ENCODE data around the gene ST6GALNAC3.
A peak's percentile ranks its signal among the peaks of the same experiment; 100 is the strongest.
"Not testable (repeated sequence)": the region's sequence is repeated elsewhere in the genome, so short reads cannot be mapped to it uniquely, and the experiment has no call there.

The ST6GALNAC3 gene

GRCh38 chr1:76239470-76239918, 164.9 kb downstream of the ST6GALNAC3 start:
- H3F3A ChIP-seq (ENCODE audit: low read depth): no peaks in the 10 kb centered on the region
- no peak overlapping the region for H3K9ac ChIP-seq (ENCODE audit: low read depth, low read length, poor library complexity, severe bottlenecking)
- no peaks in the 10 kb centered on the region for H3K9me2 ChIP-seq (replicated peaks; ENCODE audit: low read depth, low read length)
- TF ChIP-seq CTCF (conservative IDR thresholded peaks at IDR 0.05; ENCODE audit: low read length) (no peak), EZH2phosphoT487 (IDR thresholded peaks at IDR 0.05; ENCODE audit: borderline replicate concordance) (no peak)
- no peak overlapping the region for H3K4me2 ChIP-seq (ENCODE audit: low read depth, low read length, poor library complexity, severe bottlenecking)
- no peaks in the 10 kb centered on the region for H3K4me1 ChIP-seq (ENCODE audit: insufficient read depth, low read length, poor library complexity, severe bottlenecking)
- H3K27me3 ChIP-seq (ENCODE audit: insufficient read depth, low read length, poor library complexity, severe bottlenecking): no peaks in the 10 kb centered on the region
- no peak overlapping the region for H2AFZ ChIP-seq (ENCODE audit: low read length)
- no peak overlapping the region for H3K4me3 ChIP-seq (ENCODE audit: low read length, poor library complexity, severe bottlenecking)
- H3K36me3 ChIP-seq (ENCODE audit: insufficient read depth, low read length): no peaks in the 10 kb centered on the region
- H4K20me1 ChIP-seq (ENCODE audit: insufficient read depth, low read length, poor library complexity, severe bottlenecking): no peaks in the 10 kb centered on the region
- no peaks in the 10 kb centered on the region for H3K9me3 ChIP-seq (ENCODE audit: insufficient read depth, low read depth, low read length)
- H3K79me2 ChIP-seq (ENCODE audit: insufficient read depth, low read length): no peaks in the 10 kb centered on the region

GRCh38 chr1:76240316-76240715, 165.8 kb downstream of the ST6GALNAC3 start:
- Histone ChIP-seq H4K20me1 (ENCODE audit: insufficient read depth, low read length, poor library complexity, severe bottlenecking) (no peaks in the 10 kb centered on the region), H3K36me3 (ENCODE audit: insufficient read depth, low read length) (no peaks in the 10 kb centered on the region), H2AFZ (ENCODE audit: low read length) (peak overlapping the region; percentile 13; the same call in 1 of the 2 replicates), H3K9me3 (ENCODE audit: insufficient read depth, low read depth, low read length) (no peaks in the 10 kb centered on the region), H3K9me2 (replicated peaks; ENCODE audit: low read depth, low read length) (no peaks in the 10 kb centered on the region), H3K4me3 (ENCODE audit: low read length, poor library complexity, severe bottlenecking) (no peak overlapping the region), H3K4me1 (ENCODE audit: insufficient read depth, low read length, poor library complexity, severe bottlenecking) (no peaks in the 10 kb centered on the region), H3F3A (ENCODE audit: low read depth) (no peaks in the 10 kb centered on the region), H3K79me2 (ENCODE audit: insufficient read depth, low read length) (no peaks in the 10 kb centered on the region), H3K4me2 (ENCODE audit: low read depth, low read length, poor library complexity, severe bottlenecking) (no peak overlapping the region), H3K9ac (ENCODE audit: low read depth, low read length, poor library complexity, severe bottlenecking) (no peak overlapping the region), H3K27me3 (ENCODE audit: insufficient read depth, low read length, poor library complexity, severe bottlenecking) (no peaks in the 10 kb centered on the region)
- TF ChIP-seq EZH2phosphoT487 (IDR thresholded peaks at IDR 0.05; ENCODE audit: borderline replicate concordance) (no peak), CTCF (conservative IDR thresholded peaks at IDR 0.05; ENCODE audit: low read length) (no peak)

- H2AFZ ChIP-seq (ENCODE audit: low read length); H3F3A ChIP-seq (ENCODE audit: low read depth); H3K4me3 ChIP-seq (ENCODE audit: low read length, poor library complexity, severe bottlenecking); H3K27me3 ChIP-seq (ENCODE audit: insufficient read depth, low read length, poor library complexity, severe bottlenecking); H4K20me1 ChIP-seq (ENCODE audit: insufficient read depth, low read length, poor library complexity, severe bottlenecking); H3K4me2 ChIP-seq (ENCODE audit: low read depth, low read length, poor library complexity, severe bottlenecking); H3K36me3 ChIP-seq (ENCODE audit: insufficient read depth, low read length); H3K79me2 ChIP-seq (ENCODE audit: insufficient read depth, low read length); H3K9me3 ChIP-seq (ENCODE audit: insufficient read depth, low read depth, low read length); H3K9ac ChIP-seq (ENCODE audit: low read depth, low read length, poor library complexity, severe bottlenecking); H3K4me1 ChIP-seq (ENCODE audit: insufficient read depth, low read length, poor library complexity, severe bottlenecking); H3K9me2 ChIP-seq (replicated peaks; ENCODE audit: low read depth, low read length): not testable (repeated sequence)
Observed at GRCh38 chr1:76242587-76242986, 168.0 kb downstream of the ST6GALNAC3 start.

DNA sequence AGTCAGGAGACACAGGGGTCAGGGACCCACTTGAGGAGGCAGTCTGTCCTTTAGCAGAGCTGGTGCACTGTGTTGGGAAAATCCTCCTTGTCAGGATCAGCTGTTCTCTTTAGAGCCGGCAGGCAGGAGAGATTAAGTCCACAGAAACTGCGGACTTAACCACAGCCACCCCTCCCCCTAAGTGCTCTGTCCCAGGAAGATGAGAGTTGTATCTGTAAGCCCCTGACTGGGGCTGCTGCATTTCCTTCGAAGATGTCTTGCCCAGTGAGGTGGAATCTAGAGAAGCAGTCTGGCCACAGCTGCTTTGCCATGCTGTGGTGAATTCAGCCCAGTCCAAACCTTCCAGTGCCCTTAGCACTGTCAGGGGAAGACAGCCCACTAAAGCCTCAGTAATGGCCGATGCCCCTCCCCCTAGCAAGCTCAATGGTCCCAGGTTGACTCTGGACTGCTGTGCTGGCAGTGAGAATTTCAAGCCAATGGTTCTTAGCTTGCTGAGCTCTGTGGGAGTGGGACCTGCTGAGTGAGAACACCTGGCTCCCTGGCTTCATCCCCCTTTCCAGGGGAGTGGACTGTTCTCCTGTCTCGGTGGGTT, 172.8 kb downstream of the ST6GALNAC3 start:
- Histone ChIP-seq H3K79me2 (ENCODE audit: insufficient read depth, low read length) (no peaks in the 10 kb centered on the region), H3K9ac (ENCODE audit: low read depth, low read length, poor library complexity, severe bottlenecking) (no peak overlapping the region), H3K4me2 (ENCODE audit: low read depth, low read length, poor library complexity, severe bottlenecking) (no peak overlapping the region), H3K27me3 (ENCODE audit: insufficient read depth, low read length, poor library complexity, severe bottlenecking) (no peaks in the 10 kb centered on the region), H3K4me1 (ENCODE audit: insufficient read depth, low read length, poor library complexity, severe bottlenecking) (no peaks in the 10 kb centered on the region), H4K20me1 (ENCODE audit: insufficient read depth, low read length, poor library complexity, severe bottlenecking) (no peaks in the 10 kb centered on the region), H3K4me3 (ENCODE audit: low read length, poor library complexity, severe bottlenecking) (no peak overlapping the region), H3K9me2 (replicated peaks; ENCODE audit: low read depth, low read length) (no peaks in the 10 kb centered on the region), H3F3A (ENCODE audit: low read depth) (no peaks in the 10 kb centered on the region), H3K9me3 (ENCODE audit: insufficient read depth, low read depth, low read length) (no peaks in the 10 kb centered on the region), H2AFZ (ENCODE audit: low read length) (no peak overlapping the region), H3K36me3 (ENCODE audit: insufficient read depth, low read length) (no peaks in the 10 kb centered on the region)
- no peak for TF ChIP-seq EZH2phosphoT487 (IDR thresholded peaks at IDR 0.05; ENCODE audit: borderline replicate concordance)
- no peak for TF ChIP-seq CTCF (conservative IDR thresholded peaks at IDR 0.05; ENCODE audit: low read length)

All from Loucy (cell line).